GM12801 (cell line): ENCODE data around the gene KMT5B.

Experiments
- TF ChIP-seq, protein P1 (sequence below): IDR thresholded peaks from one replicate; pipeline ENCODE4 v1.5.1; 2011; ENCODE audit warnings: control low read depth; ENCODE audit not compliant: insufficient read length; ENCODE audit errors: extremely low read depth

Gene KMT5B

DNA sequence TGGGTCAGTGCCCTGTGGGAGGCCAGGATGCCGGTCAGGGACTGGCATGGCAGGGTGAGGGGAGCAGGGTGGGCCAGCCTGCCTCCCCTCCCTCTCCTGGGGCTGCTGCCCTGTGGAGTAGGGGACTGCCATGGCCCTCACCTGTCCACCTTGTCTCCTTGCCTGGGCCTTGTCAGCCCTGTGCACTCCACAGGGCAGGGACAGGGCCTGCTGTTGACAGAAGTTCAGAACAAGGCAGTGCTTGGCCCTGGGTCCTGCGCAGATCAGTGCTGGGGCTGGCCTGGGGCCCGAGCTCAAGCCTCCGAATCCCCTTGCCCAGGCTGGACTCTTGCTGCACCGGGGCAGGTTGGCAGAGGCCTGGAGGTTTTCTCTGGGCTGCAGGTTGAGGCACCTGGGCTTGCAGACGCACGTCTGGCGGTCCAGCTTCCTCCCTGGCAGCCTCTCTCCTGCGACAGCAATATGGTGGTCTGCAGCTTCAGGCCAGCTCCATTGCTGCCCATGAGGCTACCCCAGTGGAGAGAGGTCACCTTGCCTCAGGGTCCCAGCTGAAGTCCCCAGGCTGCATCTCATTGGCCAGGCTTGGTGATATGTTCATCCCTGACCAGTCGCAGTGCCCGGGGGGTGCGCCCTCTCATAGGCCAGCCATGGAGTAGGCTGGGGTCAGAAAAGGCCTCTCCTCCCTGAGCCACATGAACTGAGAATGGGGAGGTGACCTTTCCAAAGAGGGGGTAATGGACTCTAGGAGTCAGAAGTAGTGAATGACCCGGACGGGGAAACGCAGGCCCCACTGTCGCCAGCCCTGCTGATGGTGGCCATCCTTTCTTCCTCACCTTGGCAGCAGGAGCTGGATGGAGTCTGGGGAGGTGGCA is 70.4 kb downstream of the KMT5B start:
- TF ChIP-seq, protein P1, sequence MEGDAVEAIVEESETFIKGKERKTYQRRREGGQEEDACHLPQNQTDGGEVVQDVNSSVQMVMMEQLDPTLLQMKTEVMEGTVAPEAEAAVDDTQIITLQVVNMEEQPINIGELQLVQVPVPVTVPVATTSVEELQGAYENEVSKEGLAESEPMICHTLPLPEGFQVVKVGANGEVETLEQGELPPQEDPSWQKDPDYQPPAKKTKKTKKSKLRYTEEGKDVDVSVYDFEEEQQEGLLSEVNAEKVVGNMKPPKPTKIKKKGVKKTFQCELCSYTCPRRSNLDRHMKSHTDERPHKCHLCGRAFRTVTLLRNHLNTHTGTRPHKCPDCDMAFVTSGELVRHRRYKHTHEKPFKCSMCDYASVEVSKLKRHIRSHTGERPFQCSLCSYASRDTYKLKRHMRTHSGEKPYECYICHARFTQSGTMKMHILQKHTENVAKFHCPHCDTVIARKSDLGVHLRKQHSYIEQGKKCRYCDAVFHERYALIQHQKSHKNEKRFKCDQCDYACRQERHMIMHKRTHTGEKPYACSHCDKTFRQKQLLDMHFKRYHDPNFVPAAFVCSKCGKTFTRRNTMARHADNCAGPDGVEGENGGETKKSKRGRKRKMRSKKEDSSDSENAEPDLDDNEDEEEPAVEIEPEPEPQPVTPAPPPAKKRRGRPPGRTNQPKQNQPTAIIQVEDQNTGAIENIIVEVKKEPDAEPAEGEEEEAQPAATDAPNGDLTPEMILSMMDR, result no peak

DNA sequence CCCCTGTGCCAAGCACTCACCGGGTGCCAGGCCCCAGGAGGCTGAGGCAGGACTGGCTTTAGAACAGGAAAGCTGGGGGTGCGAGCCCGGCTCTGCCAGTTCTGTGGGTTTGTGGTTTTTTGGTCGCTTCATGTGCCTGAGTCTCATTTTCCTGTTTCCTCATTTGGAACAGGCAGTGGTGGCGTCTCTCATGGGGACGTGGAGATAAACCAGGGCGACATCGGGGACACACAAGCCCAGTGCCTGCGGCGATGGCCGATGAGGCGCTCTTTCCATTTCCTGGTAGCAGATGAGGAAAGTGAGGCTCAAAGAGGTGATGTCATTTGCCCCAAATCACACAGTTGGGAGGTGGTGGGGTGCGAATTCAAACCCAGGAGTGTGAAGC is 71.1 kb downstream of the KMT5B start:
- TF ChIP-seq, protein P1, result no peak

DNA sequence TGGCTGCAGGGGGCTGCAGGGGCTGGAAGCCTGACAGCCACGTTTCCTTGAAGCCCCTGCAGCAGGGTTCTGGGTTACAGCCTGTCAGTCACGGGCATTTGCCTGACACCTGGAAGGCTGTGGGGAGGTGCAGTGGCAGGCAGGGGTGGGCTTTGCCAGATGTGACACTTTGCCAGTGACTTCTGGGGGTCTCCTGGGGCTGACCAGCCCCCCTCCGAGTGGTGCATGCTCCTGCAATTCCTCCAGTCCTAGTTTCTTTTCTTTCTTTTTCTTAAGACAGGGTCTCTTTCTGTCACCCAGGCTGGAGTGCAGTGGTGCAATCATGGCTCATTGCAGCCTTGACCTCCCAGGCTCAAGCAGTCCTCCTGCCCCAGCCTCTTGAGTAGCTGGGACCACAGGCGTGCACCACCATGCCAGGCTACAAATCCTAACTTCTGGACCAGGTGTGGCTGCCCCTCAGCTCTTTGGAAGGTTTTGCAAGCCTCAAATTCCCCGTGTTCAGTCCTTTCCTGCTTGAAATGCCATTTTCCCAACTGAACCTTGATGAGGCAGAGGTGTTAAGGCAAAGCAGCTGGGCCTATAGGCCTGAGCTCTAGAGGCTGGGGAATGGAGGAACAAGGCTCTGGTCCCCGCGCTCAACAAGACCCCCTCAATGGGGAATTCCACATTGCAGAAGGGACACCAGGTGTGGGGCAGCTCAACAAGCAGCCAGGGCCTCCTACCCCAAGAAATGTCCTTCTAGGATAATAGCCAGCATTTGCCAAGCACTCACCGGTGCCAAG is 71.7 kb downstream of the KMT5B start:
- TF ChIP-seq, protein P1, result no peak

DNA sequence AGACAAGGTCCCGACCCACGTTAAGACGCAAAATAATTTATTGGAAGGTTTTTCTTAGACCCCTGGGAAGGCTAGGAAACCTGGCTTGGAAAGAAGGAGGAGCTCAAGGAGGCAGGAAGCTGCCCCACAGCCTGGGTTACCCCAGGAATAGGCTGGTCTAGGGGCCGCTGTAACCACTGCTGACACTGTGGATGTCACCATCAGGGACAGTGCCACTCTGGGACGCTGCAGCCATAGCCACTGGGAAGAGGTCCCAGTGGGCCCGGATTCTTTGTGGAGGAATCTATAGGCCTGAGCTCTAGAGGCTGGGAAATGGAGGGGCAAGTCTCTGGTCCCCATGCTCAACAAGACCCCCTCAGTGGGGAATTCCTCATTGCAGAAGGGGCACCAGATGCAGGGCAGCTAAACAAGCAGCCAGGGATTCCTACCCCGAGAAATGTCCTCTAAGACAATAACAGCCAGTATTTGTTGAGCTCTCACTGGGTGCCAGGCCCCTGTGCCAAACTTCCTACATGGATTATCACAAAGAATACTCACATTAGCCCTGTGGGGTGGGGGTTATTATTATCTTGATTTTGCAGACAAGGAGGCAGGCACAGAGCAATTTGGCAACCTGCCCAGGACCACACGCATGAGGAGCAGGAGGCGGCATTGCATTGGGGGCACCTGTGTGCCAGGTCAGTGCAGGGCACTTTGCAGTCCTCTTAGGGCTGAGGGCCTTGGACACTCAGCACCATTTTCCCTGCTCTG is 72.4 kb downstream of the KMT5B start:
- TF ChIP-seq, protein P1, result no peak

DNA sequence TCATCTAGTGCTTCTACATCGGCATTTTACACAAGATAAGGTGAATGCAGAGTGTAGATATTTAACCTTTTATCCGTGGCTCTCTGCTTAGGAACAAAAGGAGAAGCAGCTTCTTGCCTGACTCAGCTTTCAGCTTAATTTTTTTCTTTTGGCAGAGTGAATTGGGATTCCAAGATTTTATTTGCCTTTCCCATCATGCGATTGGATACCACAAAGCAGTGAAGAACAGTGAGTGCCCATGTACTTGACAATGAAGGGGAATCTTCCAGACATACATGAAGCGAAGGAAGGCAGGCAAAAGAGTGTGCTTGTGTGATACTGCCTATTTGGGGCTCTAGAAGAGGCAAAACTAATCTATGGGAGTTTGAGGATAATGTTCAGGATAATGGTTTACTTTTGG is 74.9 kb downstream of the KMT5B start:
- TF ChIP-seq, protein P1, result no peak

DNA sequence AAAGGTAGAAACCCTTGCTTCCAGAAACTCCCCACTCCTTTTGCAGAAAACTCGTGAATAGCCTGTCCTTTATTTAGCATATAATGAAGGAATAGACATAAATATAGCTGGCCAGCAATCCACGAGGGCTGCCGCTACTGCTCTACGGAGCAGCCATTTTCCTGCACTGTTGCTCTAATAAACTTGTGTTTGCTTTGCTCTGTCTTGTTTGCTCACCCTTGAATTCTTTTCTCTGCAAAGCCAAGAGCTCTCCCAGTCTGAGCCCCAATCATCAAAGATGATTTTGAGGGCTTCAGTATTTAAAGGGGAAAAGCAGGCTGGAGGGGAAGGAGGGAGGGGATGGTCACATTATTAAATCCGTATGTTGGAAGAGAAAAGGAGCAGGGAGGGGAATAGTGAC is 75.3 kb downstream of the KMT5B start:
- TF ChIP-seq, protein P1, result no peak

DNA sequence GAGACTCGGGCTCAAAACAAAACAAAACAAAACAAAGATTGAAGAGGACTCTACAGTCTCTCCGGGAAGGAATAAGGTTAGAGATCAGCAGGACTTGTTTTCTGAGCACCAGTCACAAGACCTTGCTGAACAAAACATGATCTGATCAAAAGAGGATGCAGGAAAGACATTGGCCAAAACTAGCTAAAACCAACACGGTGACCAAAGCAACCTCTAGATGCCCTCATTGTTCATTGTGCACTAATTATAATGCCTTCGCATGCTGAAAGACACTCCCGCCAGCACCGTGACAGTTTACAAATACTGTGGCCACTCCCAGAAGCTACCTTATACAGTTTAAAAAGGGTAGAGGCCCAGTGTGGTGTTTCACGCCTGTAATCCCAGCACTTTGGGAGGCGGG is 76.2 kb downstream of the KMT5B start:
- TF ChIP-seq, protein P1, result no peak
